Lower lobe of right lung (tissue), 2 donors: Measurements from ENCODE around the gene ESRRG. TPM values are rescaled to one million over a fixed set of nuclear protein-coding genes. Genes with fewer than 3 reads are reported as not detected.

Source experiments
- ATAC-seq, 2 donors: fragments of 200-7000 bp; cut with Tn5 transposase; one replicate each; pipeline ENCODE4 v1.9.1; 2020 to 2022; ENCODE audit warnings: mild to moderate bottlenecking in 2 of 2, moderate library complexity in 2 of 2
- DNase-seq: peaks from one replicate; pipeline ENCODE4 v3.0.0-alpha.2; 2020
- H3K27ac ChIP-seq: fragments of 200-600 bp; one replicate; pipeline ENCODE4 v1.8.0; 2022
- H3K27me3 ChIP-seq: fragments of 200-600 bp; one replicate; pipeline ENCODE4 v1.8.0; 2022; ENCODE audit warnings: low read depth
- H3K36me3 ChIP-seq: fragments of 200-600 bp; one replicate; pipeline ENCODE4 v1.8.0; 2022; ENCODE audit warnings: mild to moderate bottlenecking
- H3K4me1 ChIP-seq: fragments of 200-600 bp; one replicate; pipeline ENCODE4 v1.8.0; 2022
- H3K4me3 ChIP-seq: fragments of 200-600 bp; one replicate; pipeline ENCODE4 v1.8.0; 2022; ENCODE audit warnings: mild to moderate bottlenecking
- H3K9me3 ChIP-seq: fragments of 200-600 bp; one replicate; pipeline ENCODE4 v1.8.0; 2022
- intact Hi-C: fragments of 100-400 bp; cut with DNase I; formaldehyde crosslinking; loops from one replicate; pipeline ENCODE4 v1.11.0; 2022
- total RNA-seq: library from RNA; stranded (reverse); fragmentation: NEBNext Ultra II Directional; extraction: Animal tissue kit (Norgen Biotek cat#: 25700); gene quantifications from one replicate; pipeline ENCODE4 v1.2.1, GENCODE V29; 2021
- TF ChIP-seq, protein P1 (sequence below): fragments of 200-600 bp; IDR thresholded peaks from one replicate; pipeline ENCODE4 v1.8.0; 2022; ENCODE audit warnings: antibody characterized with exemption, mild to moderate bottlenecking
- donor health status: DM: no; HTN: yes; CAD: no; lungs with severe emphysema.

Gene ESRRG
- total RNA-seq, 1 donor from 2014 or later: 1.9 TPM

GRCh38 chr1:216500273-216500967, 222.8 kb downstream of the ESRRG start:
- ATAC-seq (no peak), DNase-seq (no peak)
- intact Hi-C loops: no loop called here
- Histone ChIP-seq H3K4me3 (no peak overlapping the region), H3K4me1 (no peaks in the 10 kb centered on the region), H3K27me3 (no peaks in the 10 kb centered on the region), H3K27ac (no peak overlapping the region), H3K36me3 (no peaks in the 10 kb centered on the region), H3K9me3 (no peaks in the 10 kb centered on the region)
- TF ChIP-seq, protein P1, sequence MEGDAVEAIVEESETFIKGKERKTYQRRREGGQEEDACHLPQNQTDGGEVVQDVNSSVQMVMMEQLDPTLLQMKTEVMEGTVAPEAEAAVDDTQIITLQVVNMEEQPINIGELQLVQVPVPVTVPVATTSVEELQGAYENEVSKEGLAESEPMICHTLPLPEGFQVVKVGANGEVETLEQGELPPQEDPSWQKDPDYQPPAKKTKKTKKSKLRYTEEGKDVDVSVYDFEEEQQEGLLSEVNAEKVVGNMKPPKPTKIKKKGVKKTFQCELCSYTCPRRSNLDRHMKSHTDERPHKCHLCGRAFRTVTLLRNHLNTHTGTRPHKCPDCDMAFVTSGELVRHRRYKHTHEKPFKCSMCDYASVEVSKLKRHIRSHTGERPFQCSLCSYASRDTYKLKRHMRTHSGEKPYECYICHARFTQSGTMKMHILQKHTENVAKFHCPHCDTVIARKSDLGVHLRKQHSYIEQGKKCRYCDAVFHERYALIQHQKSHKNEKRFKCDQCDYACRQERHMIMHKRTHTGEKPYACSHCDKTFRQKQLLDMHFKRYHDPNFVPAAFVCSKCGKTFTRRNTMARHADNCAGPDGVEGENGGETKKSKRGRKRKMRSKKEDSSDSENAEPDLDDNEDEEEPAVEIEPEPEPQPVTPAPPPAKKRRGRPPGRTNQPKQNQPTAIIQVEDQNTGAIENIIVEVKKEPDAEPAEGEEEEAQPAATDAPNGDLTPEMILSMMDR: no peak

GRCh38 chr1:216499581-216500272, 223.5 kb downstream of the ESRRG start:
- intact Hi-C loops: no loop called here
- Histone ChIP-seq H3K27ac (no peak overlapping the region), H3K36me3 (no peaks in the 10 kb centered on the region), H3K9me3 (no peaks in the 10 kb centered on the region), H3K4me1 (no peaks in the 10 kb centered on the region), H3K27me3 (no peaks in the 10 kb centered on the region), H3K4me3 (no peak overlapping the region)
- TF ChIP-seq, protein P1: no peak
- DNase-seq (no peak), ATAC-seq (no peak)

DNA sequence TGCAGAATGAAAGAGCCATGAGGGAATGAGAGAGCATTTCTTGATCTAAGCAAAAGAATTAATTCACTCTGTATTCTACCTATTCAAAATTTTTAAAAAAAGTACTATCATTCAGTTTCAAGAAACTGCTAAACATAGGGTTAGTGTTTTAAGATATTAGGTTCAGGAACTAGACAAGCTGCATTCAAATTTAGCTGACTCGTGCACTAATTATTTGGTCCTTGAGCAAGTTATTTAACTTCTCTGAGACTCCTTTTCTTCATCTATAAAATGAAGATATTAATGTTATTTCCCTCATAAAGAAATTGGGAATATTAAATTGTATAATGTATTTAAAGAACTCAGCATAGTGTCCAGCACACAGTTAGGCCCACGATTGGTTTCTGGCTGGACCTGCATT, 225.0 kb downstream of the ESRRG start:
- H3K27ac ChIP-seq: no peak overlapping the region
- TF ChIP-seq, protein P1: no peak
- no peak overlapping the region for H3K4me3 ChIP-seq
- H3K9me3 ChIP-seq: no peaks in the 10 kb centered on the region
- intact Hi-C loops: no loop called here
- DNase-seq (no peak), ATAC-seq (no peak)
- no peaks in the 10 kb centered on the region for H3K4me1 ChIP-seq
- H3K36me3 ChIP-seq: no peaks in the 10 kb centered on the region
- H3K27me3 ChIP-seq: no peaks in the 10 kb centered on the region

DNA sequence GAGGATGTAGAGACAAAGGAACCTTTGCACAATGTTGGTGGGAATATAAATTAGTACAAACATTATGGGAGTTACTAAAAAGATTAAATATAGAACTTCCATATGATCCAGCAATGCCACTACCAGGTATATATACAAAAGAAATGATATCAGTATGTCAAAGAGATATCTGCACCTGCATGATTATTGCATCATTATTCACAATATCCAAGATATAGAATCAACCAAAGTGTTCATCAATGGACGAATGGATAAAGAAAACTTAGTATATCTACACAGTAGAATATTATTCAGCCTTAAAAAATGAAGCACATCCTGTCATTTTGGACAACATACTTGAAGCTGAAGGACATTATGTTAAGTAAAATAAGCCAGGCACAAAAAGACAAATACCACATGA, 238.2 kb downstream of the ESRRG start:
- no peaks in the 10 kb centered on the region for H3K27me3 ChIP-seq
- DNase-seq (no peak), ATAC-seq (no peak)
- no peaks in the 10 kb centered on the region for H3K4me1 ChIP-seq
- intact Hi-C loops: no loop called here
- no peaks in the 10 kb centered on the region for H3K9me3 ChIP-seq
- TF ChIP-seq, protein P1: no peak
- H3K27ac ChIP-seq: no peak overlapping the region
- no peak overlapping the region for H3K4me3 ChIP-seq
- no peaks in the 10 kb centered on the region for H3K36me3 ChIP-seq

- intact Hi-C loops: no loop called here
- ATAC-seq (no peak), DNase-seq (no peak)
- no peaks in the 10 kb centered on the region for H3K9me3 ChIP-seq
- no peaks in the 10 kb centered on the region for H3K36me3 ChIP-seq
- no peaks in the 10 kb centered on the region for H3K27me3 ChIP-seq
- TF ChIP-seq, protein P1: no peak
- no peak overlapping the region for H3K27ac ChIP-seq
- no peak overlapping the region for H3K4me3 ChIP-seq
- H3K4me1 ChIP-seq: no peaks in the 10 kb centered on the region
Observed at GRCh38 chr1:216483672-216484401, 239.4 kb downstream of the ESRRG start.
